HEK293T (cell line): ENCODE data around the gene KXD1.

Experiments used
- CTCF ChIA-PET: fragments of 350-600 bp; formaldehyde crosslinking; extraction: SDS; loops from one replicate; lab custom pipeline; 2021; ENCODE audit warnings: antibody characterized with exemption, inconsistent platforms; lab: Yijun Ruan, JAX
- POLR2A ChIA-PET: fragments of 350-600 bp; formaldehyde crosslinking; extraction: SDS; loops from one replicate; lab custom pipeline; 2020; ENCODE audit warnings: antibody characterized with exemption, inconsistent platforms; lab: Yijun Ruan, JAX
- DNase-seq: peaks from one replicate; pipeline ENCODE4 v3.0.0; 2012; ENCODE audit warnings: mixed read lengths; ENCODE audit errors: extremely low spot score
- ARNT ChIP-seq: fragments of 450-650 bp; IDR thresholded peaks from 2 replicates; pipeline ENCODE4 v1.6.1; 2017; ENCODE audit warnings: mild to moderate bottlenecking
- BHLHE40 ChIP-seq: fragments of 450-650 bp; IDR thresholded peaks from 2 replicates; pipeline ENCODE4 v1.6.1; 2016; ENCODE audit warnings: mild to moderate bottlenecking, moderate library complexity, borderline replicate concordance
- CTBP1 ChIP-seq: fragments of 450-650 bp; IDR thresholded peaks from 2 replicates; pipeline ENCODE4 v1.6.1; 2016; ENCODE audit warnings: borderline replicate concordance
- ELF4 ChIP-seq: fragments of 450-650 bp; IDR thresholded peaks from 2 replicates; pipeline ENCODE4 v1.6.1; 2017; ENCODE audit warnings: antibody characterized with exemption
- FOXA1 ChIP-seq: fragments of 450-650 bp; IDR thresholded peaks from 2 replicates; pipeline ENCODE4 v1.6.1; 2016; ENCODE audit warnings: mild to moderate bottlenecking
- FOXK2 ChIP-seq: fragments of 450-650 bp; IDR thresholded peaks from 2 replicates; pipeline ENCODE4 v1.6.1; 2016; ENCODE audit warnings: mild to moderate bottlenecking
- FOXM1 ChIP-seq: fragments of 450-650 bp; IDR thresholded peaks from 2 replicates; pipeline ENCODE4 v1.6.1; 2017; ENCODE audit warnings: mild to moderate bottlenecking, borderline replicate concordance
- HDGF ChIP-seq: fragments of 450-650 bp; IDR thresholded peaks from 2 replicates; pipeline ENCODE4 v1.6.1; 2017; ENCODE audit warnings: antibody characterized with exemption, borderline replicate concordance
- L3MBTL2 ChIP-seq: fragments of 450-650 bp; conservative IDR thresholded peaks from 2 replicates; pipeline ENCODE4 v1.6.1; 2016; ENCODE audit warnings: mild to moderate bottlenecking
- LEF1 ChIP-seq: fragments of 450-650 bp; IDR thresholded peaks from 2 replicates; pipeline ENCODE4 v1.6.1; 2017; ENCODE audit warnings: mild to moderate bottlenecking, borderline replicate concordance
- NFRKB ChIP-seq: fragments of 450-650 bp; IDR thresholded peaks from 2 replicates; pipeline ENCODE4 v1.6.1; 2016; ENCODE audit warnings: mild to moderate bottlenecking, moderate library complexity
- PKNOX1 ChIP-seq: fragments of 450-650 bp; IDR thresholded peaks from 2 replicates; pipeline ENCODE4 v1.6.1; 2016
- SP1 ChIP-seq: fragments of 450-650 bp; IDR thresholded peaks from 2 replicates; pipeline ENCODE4 v1.6.1; 2017
- SUZ12 ChIP-seq: fragments of 450-650 bp; IDR thresholded peaks from 2 replicates; pipeline ENCODE4 v1.6.1; 2016; ENCODE audit warnings: mild to moderate bottlenecking
- TARDBP ChIP-seq: fragments of 450-650 bp; IDR thresholded peaks from 2 replicates; pipeline ENCODE4 v1.6.1; 2016
- ZNF384 ChIP-seq: fragments of 450-650 bp; IDR thresholded peaks from 2 replicates; pipeline ENCODE4 v1.6.1; 2016

The KXD1 gene

GRCh38 chr19:18558202-18558555 is 509 bp downstream of the KXD1 start:
- CTCF ChIA-PET: interaction anchor here (0.8 to 2.1 kb wide), 3 partner anchors 88 to 428 kb away, joined by 3 to 5 read pairs (median 3); no protein-coding TSS in a partner anchor
- POLR2A ChIA-PET: interaction anchor here (1.1 to 4.4 kb wide), 9 partner anchors 11 to 89 kb away, joined by 3 to 32 read pairs (median 4); partner anchors contain the start of genes FKBP8, REX1BD and UBA52
- no peak for DNase-seq
- TF ChIP-seq ZNF384: no peak
- TF ChIP-seq FOXA1: no peak
- TF ChIP-seq SUZ12: no peak
- no peak for TF ChIP-seq PKNOX1
- no peak for TF ChIP-seq L3MBTL2
- TF ChIP-seq LEF1: no peak
- no peak for TF ChIP-seq ARNT
- TF ChIP-seq FOXK2: no peak
- TF ChIP-seq ELF4: no peak
- TF ChIP-seq TARDBP: no peak
- no peak for TF ChIP-seq SP1
- TF ChIP-seq BHLHE40: no peak
- no peak for TF ChIP-seq CTBP1
- no peak for TF ChIP-seq HDGF

GRCh38 chr19:18558604-18559003 is 934 bp downstream of the KXD1 start:
- no peak for TF ChIP-seq SP1
- no peak for TF ChIP-seq ELF4
- no peak for TF ChIP-seq FOXM1
- TF ChIP-seq ZNF384: no peak
- TF ChIP-seq HDGF: no peak
- no peak for TF ChIP-seq PKNOX1
- no peak for TF ChIP-seq FOXK2
- no peak for TF ChIP-seq BHLHE40
- no peak for TF ChIP-seq NFRKB
- TF ChIP-seq ARNT: no peak
- no peak for TF ChIP-seq L3MBTL2
- no peak for TF ChIP-seq LEF1
- no peak for TF ChIP-seq FOXA1
- no peak for TF ChIP-seq CTBP1
- TF ChIP-seq TARDBP: no peak
- no peak for TF ChIP-seq SUZ12

GRCh38 chr19:18559685-18560084 is 2.0 kb downstream of the KXD1 start:
- ChIA-PET POLR2A (interaction anchor here (2.6 to 4.4 kb wide), 2 partner anchors 12 to 29 kb away, joined by 26 to 32 read pairs; partner anchors contain the start of genes REX1BD and UBA52), CTCF (no interaction called here)
- no peak for TF ChIP-seq LEF1
- no peak for TF ChIP-seq ZNF384
- no peak for TF ChIP-seq TARDBP
- TF ChIP-seq HDGF: no peak
- DNase-seq: no peak

More at GRCh38 chr19:18558604-18559003, 934 bp downstream of the KXD1 start:
- ChIA-PET POLR2A (interaction anchor here (1.1 to 4.4 kb wide), 9 partner anchors 11 to 89 kb away, joined by 3 to 32 read pairs (median 4); partner anchors contain the start of genes FKBP8, REX1BD and UBA52), CTCF (interaction anchor here (0.8 to 2.1 kb wide), 2 partner anchors 89 to 108 kb away, joined by 3 to 5 read pairs; no protein-coding TSS in a partner anchor)
- DNase-seq: no peak

GRCh38 chr19:18562086-18562485 is 4.4 kb downstream of the KXD1 start:
- no peak for DNase-seq

GRCh38 chr19:18566953-18567352 is 9.3 kb downstream of the KXD1 start:
- CTCF ChIA-PET: no interaction called here
- POLR2A ChIA-PET: interaction anchor here (1.8 kb wide), 1 partner anchor 10 kb away, joined by 8 read pairs; the partner anchor contains the start of gene KXD1
- no peak for TF ChIP-seq NFRKB
- no peak for TF ChIP-seq FOXA1
- TF ChIP-seq SP1: no peak
- no peak for TF ChIP-seq CTBP1
- no peak for TF ChIP-seq FOXK2
- no peak for TF ChIP-seq PKNOX1
- TF ChIP-seq TARDBP: no peak
- TF ChIP-seq BHLHE40: no peak
- no peak for TF ChIP-seq ARNT
- TF ChIP-seq ZNF384: no peak
- no peak for TF ChIP-seq L3MBTL2
- no peak for DNase-seq

More at GRCh38 chr19:18562086-18562485, 4.4 kb downstream of the KXD1 start:
- CTCF ChIA-PET: no interaction called here
- TF ChIP-seq ARNT: no peak
- no peak for TF ChIP-seq CTBP1
- TF ChIP-seq FOXK2: no peak
- TF ChIP-seq ELF4: no peak
- TF ChIP-seq NFRKB: no peak
- TF ChIP-seq BHLHE40: no peak
- no peak for TF ChIP-seq PKNOX1
- TF ChIP-seq LEF1: no peak
- no peak for TF ChIP-seq ZNF384
- TF ChIP-seq FOXA1: no peak
- POLR2A ChIA-PET: no interaction called here

GRCh38 chr19:18568367-18568766 is 10.7 kb downstream of the KXD1 start:
- DNase-seq: no peak
- ChIA-PET POLR2A (interaction anchor here (1.8 kb wide), 1 partner anchor 11 kb away, joined by 8 read pairs; the partner anchor contains the start of gene KXD1), CTCF (no interaction called here)
- TF ChIP-seq FOXA1 (no peak), NFRKB (no peak), ELF4 (no peak), PKNOX1 (no peak), LEF1 (no peak), FOXM1 (no peak), SUZ12 (no peak), BHLHE40 (no peak), HDGF (no peak), SP1 (no peak), FOXK2 (no peak), CTBP1 (no peak), TARDBP (no peak), ZNF384 (no peak), ARNT (no peak)
